Activated CD4-positive, alpha-beta T cell treated with anti-CD3 and anti-CD28 coated beads for 24 hours (primary cell): ENCODE measurements around the gene CLDN11.

Experiments
- DNase-seq, 2 donors: peaks; one replicate each; pipeline ENCODE4 v3.0.0-alpha.2; 2020; ENCODE audit warnings: low read depth in 2 of 2

CLDN11 gene

GRCh38 chr3:170426240-170426797 is 7.7 kb downstream of the CLDN11 start:
- DNase-seq: no peak

DNA sequence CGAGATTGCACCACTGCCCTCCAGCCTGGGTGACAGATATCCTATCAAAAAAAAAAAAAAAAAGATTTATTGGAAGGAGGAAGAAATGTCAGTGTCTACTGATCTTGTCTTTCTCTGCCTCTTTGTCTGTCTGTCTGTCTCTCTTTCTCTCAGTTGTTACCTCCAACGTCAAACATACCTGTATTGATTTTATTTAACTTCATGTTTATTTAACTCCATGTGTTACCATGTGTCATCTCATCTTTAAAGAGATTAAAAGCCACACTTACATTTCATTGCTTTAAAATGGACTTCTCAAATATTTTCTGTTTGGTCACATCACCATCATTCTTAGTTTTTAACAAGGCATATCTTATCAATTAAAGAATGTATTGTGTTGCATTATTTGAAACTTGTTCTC is 9.4 kb downstream of the CLDN11 start:
- no peak for DNase-seq

GRCh38 chr3:170429050-170429449 is 10.4 kb downstream of the CLDN11 start:
- no peak for DNase-seq

- DNase-seq: no peak
These were observed 12.4 kb downstream of the CLDN11 start for GRCh38 chr3:170431054-170431453.

DNA sequence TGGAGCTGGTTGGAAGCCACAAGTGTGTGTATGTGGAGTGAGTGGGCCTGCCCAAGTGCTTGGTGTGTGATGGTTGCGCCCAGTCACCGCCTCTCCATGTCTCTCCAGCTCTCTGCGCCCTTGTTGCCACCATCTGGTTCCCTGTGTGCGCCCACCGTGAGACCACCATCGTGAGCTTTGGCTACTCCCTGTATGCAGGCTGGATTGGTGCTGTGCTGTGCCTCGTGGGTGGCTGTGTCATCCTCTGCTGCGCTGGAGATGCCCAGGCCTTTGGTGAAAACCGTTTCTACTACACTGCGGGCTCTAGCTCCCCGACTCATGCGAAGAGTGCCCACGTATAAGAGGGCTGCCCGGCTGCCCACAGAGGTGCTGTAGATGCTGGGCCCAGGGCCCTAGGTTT is 13.7 kb downstream of the CLDN11 start:
- DNase-seq: no peak

DNA sequence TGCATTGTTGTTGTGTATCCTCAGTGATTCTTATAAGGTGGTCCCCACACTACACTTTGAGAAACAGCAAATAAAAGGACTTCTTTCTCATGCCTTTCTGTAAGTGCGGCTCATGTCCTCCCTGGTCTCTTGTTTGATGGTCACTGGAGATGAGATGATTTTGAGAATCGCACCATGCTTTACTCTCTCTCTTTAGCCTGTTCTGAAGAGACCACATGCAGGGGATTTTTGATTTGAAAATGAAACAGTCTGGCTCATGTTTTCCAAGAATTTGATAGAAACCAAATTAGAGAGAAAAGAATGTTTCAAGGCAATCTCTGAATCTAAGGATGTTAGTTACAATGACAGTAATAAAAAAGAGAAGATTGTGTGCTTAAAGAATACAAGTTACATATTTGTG is 18.0 kb downstream of the CLDN11 start:
- no peak for DNase-seq

DNA sequence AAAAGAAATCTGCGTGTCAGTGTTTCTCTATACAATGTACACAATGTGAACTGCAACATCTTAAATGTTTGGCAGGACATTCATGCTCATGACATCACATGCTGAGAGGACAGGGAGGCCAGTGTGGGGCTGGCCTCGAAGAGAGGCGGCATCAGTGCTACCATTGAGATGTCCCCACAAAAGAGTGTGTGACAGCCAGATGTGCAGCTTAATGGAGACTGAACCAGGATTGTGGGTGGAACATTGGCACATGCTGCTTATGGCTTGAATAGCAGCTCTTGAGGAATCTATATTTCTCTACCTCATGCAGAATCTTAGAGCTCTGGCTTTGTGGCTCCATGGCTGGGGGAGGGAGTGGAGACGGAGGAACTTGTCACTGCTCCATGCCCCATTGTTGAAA is 18.5 kb downstream of the CLDN11 start:
- no peak for DNase-seq

DNA sequence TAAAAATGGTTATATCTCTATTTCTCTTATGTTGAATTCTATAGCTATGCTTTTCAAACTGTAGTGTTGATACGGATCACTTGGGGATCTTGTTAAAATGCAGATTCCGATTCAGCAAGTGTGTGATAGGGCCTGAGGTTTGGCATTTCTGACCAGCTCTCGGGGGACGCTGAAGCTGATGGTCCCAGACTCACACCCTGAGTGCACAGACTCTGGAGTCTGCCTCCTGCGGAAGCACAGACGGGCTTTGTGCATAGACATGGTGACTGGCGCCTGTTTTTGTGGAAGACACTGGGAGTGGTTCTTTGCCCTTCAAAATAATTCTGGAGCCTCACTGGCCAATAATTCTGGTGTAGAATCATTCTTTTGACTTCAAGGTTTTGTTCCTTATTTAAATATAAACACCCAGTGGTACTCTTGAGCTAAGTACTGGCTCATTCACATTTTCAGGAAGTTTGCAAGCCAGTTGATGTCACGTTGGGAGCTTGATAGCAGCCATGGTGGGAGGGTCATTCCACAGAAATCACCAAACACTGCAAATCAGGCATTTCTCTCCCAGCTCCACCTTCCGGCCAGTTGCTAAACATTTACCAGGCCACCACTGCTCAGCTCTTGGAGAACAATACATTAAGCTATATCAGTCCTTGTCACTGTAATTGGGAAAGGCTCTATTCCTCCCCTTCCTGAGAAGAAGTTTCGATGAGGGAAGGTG is 19.2 kb downstream of the CLDN11 start:
- no peak for DNase-seq

GRCh38 chr3:170438836-170439235 is 20.2 kb downstream of the CLDN11 start:
- no peak for DNase-seq

- no peak for DNase-seq
These were observed 21.7 kb downstream of the CLDN11 start for GRCh38 chr3:170440344-170440743.

GRCh38 chr3:170441412-170441811 is 22.7 kb downstream of the CLDN11 start:
- DNase-seq: no peak

DNA sequence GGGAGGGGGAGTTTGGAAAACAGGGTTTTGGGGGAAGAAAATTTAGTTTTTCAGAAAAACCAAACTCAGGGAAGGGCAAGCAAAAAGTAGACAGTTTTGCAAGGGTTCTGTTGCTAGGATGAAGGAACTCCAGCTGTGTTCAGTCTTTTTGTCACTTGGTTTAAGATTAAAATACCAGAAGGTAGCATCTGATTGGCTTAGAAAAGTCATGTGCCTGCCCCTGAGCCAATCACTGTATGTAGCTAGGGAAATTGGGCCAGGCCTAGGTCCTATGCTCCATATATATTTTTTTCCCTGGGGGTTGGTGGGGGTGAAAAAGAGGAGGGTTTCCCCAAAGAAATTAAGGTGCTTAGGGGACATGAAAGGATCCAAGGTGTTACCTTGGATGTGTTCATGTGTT is 24.3 kb downstream of the CLDN11 start:
- no peak for DNase-seq

- DNase-seq: no peak
These were observed 24.8 kb downstream of the CLDN11 start for GRCh38 chr3:170443457-170443856.

DNA sequence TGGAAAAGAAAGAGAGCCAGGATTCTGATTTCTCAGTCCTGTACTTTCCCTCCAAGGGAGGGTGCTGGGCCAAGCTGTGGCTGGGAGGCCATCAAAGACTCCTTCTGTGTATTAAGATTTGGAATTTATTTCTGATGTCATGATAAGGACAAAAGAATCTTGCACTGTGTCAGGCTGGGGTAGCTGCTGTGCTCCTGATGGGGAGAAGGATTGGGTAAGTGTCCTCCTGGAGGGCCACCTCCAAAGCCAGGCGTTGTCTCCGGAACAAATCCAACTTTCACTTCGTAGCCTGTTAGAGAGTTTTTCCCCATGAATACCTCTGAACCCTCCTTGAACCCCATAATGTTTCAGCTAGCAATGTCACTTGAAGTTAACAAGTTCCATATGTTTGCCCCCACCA is 29.9 kb downstream of the CLDN11 start:
- DNase-seq: no peak

GRCh38 chr3:170450039-170450438 is 31.4 kb downstream of the CLDN11 start:
- DNase-seq: no peak

GRCh38 chr3:170454509-170454908 is 35.8 kb downstream of the CLDN11 start:
- DNase-seq: no peak

DNA sequence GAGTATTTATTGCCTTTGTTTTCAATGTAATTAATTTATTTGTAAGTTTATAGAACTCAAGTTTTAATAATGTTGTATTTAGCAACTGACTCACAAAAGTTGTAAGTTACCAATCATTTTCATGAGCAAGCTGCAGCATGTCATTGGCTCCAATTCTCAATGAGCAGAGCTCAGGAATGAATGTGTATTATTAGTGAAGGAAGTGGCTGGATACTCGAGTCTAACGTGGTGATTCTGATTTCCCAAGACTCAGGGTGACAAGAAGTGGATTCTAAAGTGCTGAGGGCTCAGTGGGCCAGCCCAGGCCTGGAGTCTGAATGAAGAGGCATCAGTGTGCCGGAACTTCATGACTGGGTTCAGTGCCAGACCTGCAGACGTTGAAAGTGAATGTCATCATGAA is 39.6 kb downstream of the CLDN11 start:
- no peak for DNase-seq

DNA sequence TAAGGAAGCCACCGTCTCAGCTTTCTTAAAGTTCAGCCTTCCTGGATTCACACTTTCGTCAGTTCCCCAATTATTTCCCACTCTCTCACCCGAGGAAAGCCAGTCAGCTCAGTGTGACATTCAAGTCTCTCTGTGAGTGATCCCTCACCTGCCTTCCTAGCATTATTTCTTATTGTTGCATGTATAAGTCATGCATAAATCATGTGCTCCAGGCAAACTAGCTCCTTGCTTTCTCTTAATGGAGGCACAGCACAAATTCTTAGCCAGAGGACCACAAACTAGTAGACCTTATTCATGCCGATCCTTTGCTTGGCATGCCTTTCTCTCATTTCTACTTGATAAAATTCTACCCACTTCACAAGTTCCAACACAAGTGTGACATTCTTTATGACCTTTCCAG is 44.3 kb downstream of the CLDN11 start:
- DNase-seq: no peak

DNA sequence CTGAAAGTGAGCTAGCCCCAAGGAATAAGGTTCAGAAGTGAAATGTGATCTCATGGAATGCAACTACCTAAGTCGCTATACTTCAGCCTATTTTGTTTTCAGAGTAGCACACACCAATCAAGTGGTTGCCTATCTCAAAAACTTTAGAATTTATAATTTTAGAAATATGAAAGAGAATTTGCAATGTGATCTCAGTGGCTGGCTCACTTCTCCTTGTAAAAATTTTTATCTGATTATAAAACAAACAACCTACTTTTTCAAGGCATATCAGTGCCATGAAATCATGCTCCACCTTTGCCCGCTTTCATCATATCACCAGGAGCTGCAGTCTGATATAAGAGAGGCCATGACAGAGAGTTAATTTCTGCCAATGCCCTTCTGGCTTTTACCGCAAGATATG is 47.3 kb downstream of the CLDN11 start:
- no peak for DNase-seq

DNA sequence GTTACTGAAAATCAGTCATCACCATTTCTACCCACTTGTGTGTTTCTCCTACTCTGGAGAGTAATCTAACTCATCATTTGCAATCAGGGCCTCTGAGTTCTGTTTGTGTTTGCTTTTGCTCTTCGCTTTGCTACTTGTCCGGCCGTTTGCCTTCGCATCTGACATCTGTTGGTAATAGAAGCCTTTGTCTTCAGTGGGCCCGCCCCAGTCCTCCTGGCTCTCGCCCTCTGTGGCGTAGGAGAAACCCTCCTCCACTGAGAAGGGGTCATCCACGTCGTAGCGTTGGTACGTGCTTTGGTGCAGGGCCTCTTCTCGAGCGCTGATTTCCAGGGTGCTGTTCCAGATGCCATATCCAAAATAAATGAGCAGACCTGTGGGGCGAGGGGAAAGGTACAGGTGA is 48.3 kb downstream of the CLDN11 start:
- no peak for DNase-seq

- DNase-seq: no peak
These were observed 49.0 kb downstream of the CLDN11 start for GRCh38 chr3:170467571-170468147.

GRCh38 chr3:170469151-170470062 is 50.7 kb downstream of the CLDN11 start:
- DNase-seq: no peak
